Kidney (tissue), 14 donors: ENCODE measurements around the gene AOPEP. TPM values are rescaled to one million over a fixed set of nuclear protein-coding genes. Genes with fewer than 3 reads are reported as not detected.
"Not testable (repeated sequence)": the region's sequence is repeated elsewhere in the genome, so short reads cannot be mapped to it uniquely, and the experiment has no call there.

Experiments used
- DNase-seq, 5 donors: peaks; one replicate each; pipeline ENCODE4 v3.0.0-alpha.2; 2013 to 2020
- FAIRE-seq: peaks from 2 replicates; lab custom pipeline; 2012; peaks lifted over from hg19 to GRCh38; lab: Jason Lieb, UNC
- H3K27ac ChIP-seq, 2 donors: one replicate each; pipeline ENCODE4 v1.7.0; 2013; ENCODE audit warnings: low read depth in 2 of 2, low read length in 2 of 2, inconsistent platforms in 1 of 2
- H3K27me3 ChIP-seq: one replicate; pipeline ENCODE4 v1.7.1; 2013; ENCODE audit warnings: low read length, inconsistent platforms; ENCODE audit not compliant: control insufficient read depth, insufficient read depth
- H3K36me3 ChIP-seq, 3 donors: one replicate each; pipeline versions ENCODE4 v1.7.0 to v1.7.1; 2013; ENCODE audit warnings: low read length in 3 of 3, control low read depth in 1 of 3, inconsistent platforms in 1 of 3; ENCODE audit not compliant: insufficient read depth in 3 of 3, control insufficient read depth in 2 of 3
- H3K4me1 ChIP-seq, 3 donors: one replicate each; pipeline versions ENCODE4 v1.7.0 to v1.7.1; 2013; ENCODE audit warnings: low read length in 3 of 3, inconsistent platforms in 1 of 3, low read depth in 1 of 3; ENCODE audit not compliant: control insufficient read depth in 2 of 3, insufficient read depth in 2 of 3
- H3K4me3 ChIP-seq, 3 donors: one replicate each; pipeline versions ENCODE4 v1.7.0 to v1.8.1; 2013; ENCODE audit warnings: low read length in 3 of 3, control low read depth in 1 of 3, inconsistent platforms in 1 of 3
- H3K9ac ChIP-seq, 3 donors: one replicate each; pipeline versions ENCODE4 v1.7.0 to v1.7.1; 2013; ENCODE audit warnings: low read length in 3 of 3, control low read depth in 1 of 3, inconsistent platforms in 1 of 3
- H3K9me3 ChIP-seq, 3 donors: one replicate each; pipeline versions ENCODE4 v1.7.0 to v1.7.1; 2013; ENCODE audit warnings: low read length in 3 of 3, control low read depth in 1 of 3, inconsistent platforms in 1 of 3; ENCODE audit not compliant: control insufficient read depth in 2 of 3, insufficient read depth in 1 of 3
- CTCF ChIP-seq: IDR thresholded peaks from 3 replicates; pipeline ENCODE4 v1.5.1; 2012; ENCODE audit warnings: mild to moderate bottlenecking, moderate library complexity, borderline replicate concordance; ENCODE audit not compliant: insufficient read depth; ENCODE audit errors: extremely low read depth
- intact Hi-C: fragments of 100-400 bp; cut with DNase I; formaldehyde crosslinking; loops from one replicate; pipeline ENCODE4 v1.11.1; 2022
- polyA plus RNA-seq: library from polyadenylated mRNA; stranded (reverse); fragments of 350-450 nt; fragmentation: Illumina TruSeq; extraction: RNeasy Lipid Tissue Mini Kit (QIAGEN cat#74804); gene quantifications from one replicate; pipeline ENCODE4 v1.2.3, GENCODE V29; 2014; ENCODE audit warnings: low read depth, low replicate concordance; ENCODE audit not compliant: insufficient read depth
- total RNA-seq: library from RNA; stranded (reverse); fragmentation: NEBNext Ultra II Directional; extraction: Animal tissue kit (Norgen Biotek cat#: 25700); gene quantifications from one replicate; pipeline ENCODE4 v1.2.1, GENCODE V29; 2021
- donor health status: control.
- donor health status: control.
- donor health status: control.
- donor health status: control.
- donor health status: control.
- donor health status: DM: yes; HTN: yes; CAD: no.
- donor health status: Normal renal cell carcinoma (clear cell type).

The AOPEP gene
- total and polyA plus RNA-seq, 2 donors from 2014 or later, result 52.2 to 119 TPM

DNA sequence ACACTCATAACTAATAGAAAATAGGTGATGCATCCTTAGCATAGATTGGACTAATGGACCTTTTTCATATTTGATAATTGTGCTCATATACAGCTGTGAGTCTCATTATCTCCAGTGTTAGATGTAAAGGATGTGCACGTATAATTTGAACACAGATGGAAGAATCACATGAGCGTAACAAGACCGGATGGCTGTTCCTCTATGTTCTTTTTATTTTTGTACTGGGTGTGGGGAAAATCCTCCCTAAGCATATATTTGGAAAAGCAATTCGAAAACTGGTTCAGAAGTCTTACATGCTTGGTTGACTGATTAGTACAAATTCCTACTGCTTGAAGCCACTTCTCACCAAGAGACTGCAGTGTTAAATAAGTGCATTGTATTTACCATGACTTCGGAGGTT is 230.2 kb downstream of the AOPEP start:
- H3K36me3 ChIP-seq, result no peaks in the 10 kb centered on the region
- no peaks in the 10 kb centered on the region for H3K9me3 ChIP-seq
- no peaks in the 10 kb centered on the region for H3K27me3 ChIP-seq
- peaks cover 3 to 19% (median 18%) of the 10 kb centered on the region in 3 donors for H3K4me1 ChIP-seq
- no peak overlapping the region for H3K9ac ChIP-seq
- intact Hi-C loops, result no loop called here
- DNase-seq (no peak), FAIRE-seq (no peak)
- H3K4me3 ChIP-seq, result no peak overlapping the region
- no peak for TF ChIP-seq CTCF
- H3K27ac ChIP-seq, result no peak overlapping the region

- Histone ChIP-seq H3K9ac (no peak overlapping the region), H3K27me3 (no peaks in the 10 kb centered on the region), H3K4me1 (peaks cover 0 to 3% (median 0%) of the 10 kb centered on the region in 3 donors), H3K9me3 (no peaks in the 10 kb centered on the region), H3K27ac (no peak overlapping the region), H3K36me3 (no peaks in the 10 kb centered on the region), H3K4me3 (no peak overlapping the region)
- no peak for TF ChIP-seq CTCF
- DNase-seq, result no peak
- intact Hi-C loops, result no loop called here
- no peak for FAIRE-seq
Measured at GRCh38 chr9:94960964-94961363, 234.5 kb downstream of the AOPEP start.

DNA sequence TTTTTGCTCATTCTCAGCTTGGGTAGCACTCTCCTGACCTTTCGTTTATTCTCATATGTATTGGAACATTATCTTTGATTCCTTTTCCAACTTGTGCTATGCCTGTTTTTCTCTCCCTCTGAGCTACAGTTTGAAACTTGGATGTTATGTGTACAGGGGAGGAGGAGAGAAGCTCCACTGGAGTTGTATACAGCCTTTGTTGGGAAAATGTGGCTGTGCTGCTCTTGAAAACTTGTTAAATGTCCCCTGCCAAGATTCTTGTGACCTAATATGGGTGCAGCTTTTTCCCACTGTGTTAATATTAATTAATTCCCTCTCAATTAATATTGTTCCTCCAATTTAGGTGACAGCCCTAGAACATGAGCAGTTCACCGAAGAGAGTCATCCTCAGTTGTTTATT is 235.4 kb downstream of the AOPEP start:
- no peak for TF ChIP-seq CTCF
- FAIRE-seq (no peak), DNase-seq (no peak)
- intact Hi-C loops, result no loop called here
- peaks cover 0 to 3% (median 3%) of the 10 kb centered on the region in 3 donors for H3K4me1 ChIP-seq
- no peaks in the 10 kb centered on the region for H3K27me3 ChIP-seq
- no peak overlapping the region for H3K27ac ChIP-seq
- no peaks in the 10 kb centered on the region for H3K36me3 ChIP-seq
- H3K9ac ChIP-seq, result no peak overlapping the region
- no peak overlapping the region for H3K4me3 ChIP-seq
- no peaks in the 10 kb centered on the region for H3K9me3 ChIP-seq

GRCh38 chr9:94965631-94966030 is 239.1 kb downstream of the AOPEP start:
- peaks cover 0 to 13% (median 5%) of the 10 kb centered on the region in 3 donors for H3K4me1 ChIP-seq
- FAIRE-seq, intact Hi-C loops, H3K27me3 ChIP-seq, H3K27ac ChIP-seq, DNase-seq, H3K9ac ChIP-seq, H3K36me3 ChIP-seq, H3K4me3 ChIP-seq, H3K9me3 ChIP-seq: not testable (repeated sequence)

GRCh38 chr9:94966046-94966445 is 239.5 kb downstream of the AOPEP start:
- FAIRE-seq, intact Hi-C loops: not testable (repeated sequence)

More at GRCh38 chr9:94966046-94966445, 239.5 kb downstream of the AOPEP start:
- H3K36me3 ChIP-seq, H3K9ac ChIP-seq, H3K27me3 ChIP-seq, DNase-seq, H3K27ac ChIP-seq, H3K4me3 ChIP-seq, H3K9me3 ChIP-seq: not testable (repeated sequence)
- H3K4me1 ChIP-seq, result peaks cover 0 to 13% (median 5%) of the 10 kb centered on the region in 3 donors
